ENCODE data around the gene INPP5D. TPM values are rescaled to one million over a fixed set of nuclear protein-coding genes. Genes with fewer than 3 reads are reported as not detected.

Gene INPP5D
- total and polyA plus RNA-seq, 2 of the 13 experiments (the other 11 are each of a cell fraction or from before 2014, with no cell fraction given) = 16.7 to 18.0 TPM

- intact Hi-C loops (cut with micrococcal nuclease; ENCODE audit: unreplicated experiment) (no loop called here), in situ Hi-C loops (cut with HindIII; ENCODE audit: extremely low pct_ligation_motif_present, low pct_unique_long_range_greater_than_20kb) (no loop called here)
- H3K9me3 ChIP-seq (ENCODE audit: low read length) = no peaks in the 10 kb centered on the region
- no TSS peak for BruUV-seq (replicated peaks)
- no peak overlapping the region for H3K27ac ChIP-seq (ENCODE audit: extremely low read length, insufficient read depth, low read length)
- ATAC-seq (no peak), FAIRE-seq (no peak), DNase-seq (ENCODE audit: low spot score) (no peak)
- ChIA-PET CTCF (ENCODE audit: low intra/inter-chr PET ratio, low total read pairs) (no interaction called here), POLR2A (interaction anchor here (1.1 kb wide), 1 partner anchor 80 kb away, joined by 3 read pairs; no protein-coding TSS in a partner anchor)
- H4K20me1 ChIP-seq (ENCODE audit: insufficient read depth, low read length) = no peaks in the 10 kb centered on the region
- no peaks in the 10 kb centered on the region for H3K79me2 ChIP-seq (ENCODE audit: insufficient read depth, low read length)
- H3K36me3 ChIP-seq (replicated peaks in 1 of 2; ENCODE audit: control insufficient read depth in 1 of 2, insufficient read depth in 2 of 2, low read length in 2 of 2) = peaks cover 2 to 21% of the 10 kb centered on the region in 2 experiments; a peak in 3 of 5 replicates
- H3K9ac ChIP-seq (ENCODE audit: insufficient read depth, low read depth, low read length) = no peak overlapping the region
- H3K4me1 ChIP-seq (ENCODE audit: insufficient read depth, low read length) = peaks cover 23% of the 10 kb centered on the region
- no peaks in the 10 kb centered on the region for H3K27me3 ChIP-seq (ENCODE audit: control insufficient read depth in 1 of 2, insufficient read depth in 2 of 2, low read length in 2 of 2)
- 77% methylated on average over 7 of the region's 7 CpGs for WGBS (ENCODE audit: low lambda C conversion rate)
- no peak overlapping the region for H3K4me3 ChIP-seq (replicated peaks in 1 of 3; ENCODE audit: insufficient read depth in 1 of 3, low read depth in 2 of 3, low read length in 3 of 3)
- peak overlapping the region; percentile 64; the same call in 1 of the 2 replicates for H3K4me2 ChIP-seq (ENCODE audit: low read depth, low read length)
- no peak overlapping the region for H2AFZ ChIP-seq (ENCODE audit: low read length)
- TF ChIP-seq ZFP41 (CRISPR knock-in tag; IDR thresholded peaks at IDR 0.05; ENCODE audit: borderline replicate concordance) (no peak), ZFP36 (IDR thresholded peaks at IDR 0.05; ENCODE audit: borderline replicate concordance, low read depth, low read length, partially characterized antibody) (no peak), NFKBIZ (CRISPR knock-in tag; IDR thresholded peaks at IDR 0.05) (no peak), SALL1 (CRISPR knock-in tag; IDR thresholded peaks at IDR 0.05) (no peak), RARG (CRISPR knock-in tag; IDR thresholded peaks at IDR 0.05; ENCODE audit: low read depth) (no peak), ZNF124 (CRISPR knock-in tag; IDR thresholded peaks at IDR 0.05) (no peak), ZNF460 (CRISPR knock-in tag; IDR thresholded peaks at IDR 0.05; ENCODE audit: borderline replicate concordance) (no peak), SAP130 (CRISPR knock-in tag; IDR thresholded peaks at IDR 0.05; ENCODE audit: low read depth) (no peak), TCF12 (IDR thresholded peaks at IDR 0.05) (no peak), TCF12 (CRISPR knock-in tag; IDR thresholded peaks at IDR 0.05) (no peak), KLF6 (CRISPR knock-in tag; IDR thresholded peaks at IDR 0.05) (no peak), ZNF768 (CRISPR knock-in tag; IDR thresholded peaks at IDR 0.05) (no peak), ZFP82 (CRISPR knock-in tag; IDR thresholded peaks at IDR 0.05; ENCODE audit: borderline replicate concordance) (no peak), ZIK1 (CRISPR knock-in tag; IDR thresholded peaks at IDR 0.05; ENCODE audit: borderline replicate concordance, low read depth) (no peak), FOXA3 (CRISPR knock-in tag; IDR thresholded peaks at IDR 0.05) (no peak)
These were observed 80.8 kb downstream of the INPP5D start for GRCh38 chr2:233140978-233141377.
